Trophoblast cell (in vitro differentiated cells and primary cell): Measurements from ENCODE around the gene C9orf50.

Experiments
- DNase-seq, 2 donors: peaks; one replicate each; pipeline ENCODE4 v3.0.0-alpha.2; 2016
- H2AFZ ChIP-seq: 2 replicates; pipeline ENCODE4 v1.6.1; 2013; ENCODE audit warnings: low read length, moderate library complexity, mild to moderate bottlenecking; ENCODE audit not compliant: insufficient read depth, poor library complexity
- H2AK5ac ChIP-seq: 2 replicates; pipeline ENCODE4 v1.6.1; 2013; ENCODE audit warnings: mild to moderate bottlenecking, low read length
- H2BK120ac ChIP-seq: 2 replicates; pipeline ENCODE4 v1.6.1; 2013; ENCODE audit warnings: low read length, mild to moderate bottlenecking, moderate library complexity; ENCODE audit not compliant: insufficient read depth, poor library complexity
- H2BK12ac ChIP-seq: 2 replicates; pipeline ENCODE4 v1.6.1; 2013; ENCODE audit warnings: mild to moderate bottlenecking, low read length, moderate library complexity
- H2BK5ac ChIP-seq: 2 replicates; pipeline ENCODE4 v1.6.1; 2013; ENCODE audit warnings: low read length, low read depth, moderate library complexity, mild to moderate bottlenecking; ENCODE audit not compliant: poor library complexity
- H3K14ac ChIP-seq: 2 replicates; pipeline ENCODE4 v1.6.1; 2013; ENCODE audit warnings: mild to moderate bottlenecking, low read length
- H3K18ac ChIP-seq: 2 replicates; pipeline ENCODE4 v1.6.1; 2013; ENCODE audit warnings: mild to moderate bottlenecking, low read length
- H3K23ac ChIP-seq: 2 replicates; pipeline ENCODE4 v1.6.1; 2013; ENCODE audit warnings: low read length
- H3K27ac ChIP-seq: 2 replicates; pipeline ENCODE4 v1.5.1; 2013; ENCODE audit warnings: low read depth, mild to moderate bottlenecking, inconsistent platforms, low read length, moderate library complexity
- H3K27me3 ChIP-seq: 2 replicates; pipeline ENCODE4 v1.6.1; 2013; ENCODE audit warnings: inconsistent platforms, mild to moderate bottlenecking, low read length, moderate library complexity; ENCODE audit not compliant: insufficient read depth
- H3K36me3 ChIP-seq, 2 experiments: 1 replicate in 1 of 2; 2 replicates in 1 of 2; pipeline ENCODE4 v1.6.1; 2013; ENCODE audit warnings: low read length in 2 of 2, mild to moderate bottlenecking in 2 of 2, moderate library complexity in 1 of 2; ENCODE audit not compliant: insufficient read depth in 2 of 2, control insufficient read depth in 1 of 2
- H3K4ac ChIP-seq: 2 replicates; pipeline ENCODE4 v1.6.1; 2013; ENCODE audit warnings: low read depth, mild to moderate bottlenecking, low read length, moderate library complexity
- H3K4me1 ChIP-seq, 2 experiments: 1 replicate in 1 of 2; 2 replicates in 1 of 2; pipeline ENCODE4 v1.6.1; 2013; ENCODE audit warnings: low read length in 2 of 2, mild to moderate bottlenecking in 2 of 2, moderate library complexity in 1 of 2; ENCODE audit not compliant: insufficient read depth in 2 of 2, control insufficient read depth in 1 of 2
- H3K4me2 ChIP-seq: 2 replicates; pipeline ENCODE4 v1.6.1; 2013; ENCODE audit warnings: inconsistent platforms, mild to moderate bottlenecking, low read length, moderate library complexity
- H3K4me3 ChIP-seq: 2 replicates; pipeline ENCODE4 v1.5.1; 2013; ENCODE audit warnings: mild to moderate bottlenecking, low read depth, low read length, inconsistent platforms
- H3K79me1 ChIP-seq: one replicate; pipeline ENCODE4 v1.6.1; 2013; ENCODE audit warnings: low read length
- H3K79me2 ChIP-seq: 2 replicates; pipeline ENCODE4 v1.6.1; 2013; ENCODE audit warnings: low read length, mild to moderate bottlenecking; ENCODE audit not compliant: control insufficient read depth, insufficient read depth, poor library complexity
- H3K9ac ChIP-seq: 2 replicates; pipeline ENCODE4 v1.6.1; 2013; ENCODE audit warnings: mild to moderate bottlenecking, low read length
- H3K9me3 ChIP-seq: 2 replicates; pipeline ENCODE4 v1.6.1; 2013; ENCODE audit warnings: low read depth, mild to moderate bottlenecking, control low read depth, inconsistent platforms, low read length; ENCODE audit not compliant: insufficient read depth
- H4K12ac ChIP-seq: 2 replicates; pipeline ENCODE4 v1.6.1; 2013; ENCODE audit warnings: low read depth, mild to moderate bottlenecking, low read length, moderate library complexity
- H4K8ac ChIP-seq: 2 replicates; pipeline ENCODE4 v1.6.1; 2013; ENCODE audit warnings: low read depth, mild to moderate bottlenecking, low read length, moderate library complexity
- H4K91ac ChIP-seq: one replicate; pipeline ENCODE4 v1.6.1; 2013; ENCODE audit warnings: low read depth, mild to moderate bottlenecking, low read length, moderate library complexity
- WGBS: extraction: QIAGEN DNeasy Blood & Tissue Kit; methylation state at CpG from one replicate; pipeline ENCODE4 v1.1.7; 2013; ENCODE audit warnings: missing lambda C conversion rate; ENCODE audit not compliant: insufficient read length, insufficient coverage; ENCODE audit errors: extremely low coverage; 5-methylcytosine and 5-hydroxymethylcytosine counted together

C9orf50 gene

DNA sequence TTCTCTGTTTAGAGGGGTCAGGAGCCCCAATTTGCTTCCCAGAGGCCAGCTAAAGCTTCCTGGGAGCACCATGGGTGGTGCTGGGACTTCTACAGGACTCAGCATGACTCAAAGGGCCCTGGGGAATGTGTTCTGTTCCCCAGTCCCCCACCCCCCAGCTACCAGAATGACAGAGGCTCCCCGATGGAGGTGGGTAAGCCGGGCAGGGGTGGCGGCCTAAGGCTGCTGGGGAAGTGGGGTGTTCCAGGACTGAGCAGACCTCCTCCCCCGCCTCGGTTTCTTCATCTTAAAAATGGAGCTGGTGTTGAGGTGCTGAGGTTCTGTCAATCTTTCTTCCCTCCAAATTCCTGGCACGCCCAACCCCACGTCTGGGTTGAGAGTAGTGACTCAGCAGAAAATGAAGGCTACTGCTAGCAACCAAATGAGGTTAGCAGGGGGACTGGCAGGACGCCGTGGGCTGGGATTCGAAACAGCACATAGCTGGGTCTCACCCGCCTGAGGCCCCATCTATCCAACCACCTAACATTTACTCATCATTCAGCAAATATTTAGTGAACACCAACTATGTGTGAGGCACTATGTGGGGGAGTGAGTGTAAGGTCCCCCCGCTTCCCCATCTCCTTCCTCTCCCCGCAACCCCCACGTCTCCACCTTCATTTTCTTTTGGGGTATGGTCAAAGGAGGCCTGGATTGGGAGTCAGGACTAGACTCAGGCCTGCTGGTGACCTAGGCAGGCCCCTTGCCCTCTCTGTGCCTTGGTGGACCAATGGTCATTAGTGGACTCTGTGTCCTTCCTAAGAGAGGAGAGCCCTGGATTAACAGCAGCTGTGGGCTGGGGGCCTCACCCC, 50.2 kb downstream of the C9orf50 start:
- Histone ChIP-seq H4K8ac (peak overlapping the region; percentile 93), H2BK5ac (peak overlapping the region; percentile 87), H3K79me2 (peaks cover 4% of the 10 kb centered on the region), H3K4me3 (no peak overlapping the region), H4K12ac (peak overlapping the region; percentile 82), H3K4me1 (peaks cover 29 to 30% of the 10 kb centered on the region in 2 experiments), H3K18ac (peak overlapping the region; percentile 93), H3K14ac (peak overlapping the region; percentile 94), H2AFZ (peak overlapping the region; percentile 51), H3K27ac (peak overlapping the region; percentile 65), H3K36me3 (no peaks in the 10 kb centered on the region), H3K4ac (peak overlapping the region; percentile 69), H3K23ac (no peak overlapping the region), H3K79me1 (peaks cover 33% of the 10 kb centered on the region), H2BK12ac (peak overlapping the region; percentile 98), H2BK120ac (peak overlapping the region; percentile 97), H3K9ac (no peak overlapping the region), H3K9me3 (peaks cover 2% of the 10 kb centered on the region), H3K27me3 (no peaks in the 10 kb centered on the region), H2AK5ac (peak overlapping the region; percentile 43), H3K4me2 (no peak overlapping the region), H4K91ac (peak overlapping the region; percentile 97)
- no peak for DNase-seq
- WGBS = no CpG with 5 or more reads among the region's 14 CpGs

- H2AK5ac ChIP-seq = peak overlapping the region; percentile 66
- peak overlapping the region; percentile 65 for H3K27ac ChIP-seq
- WGBS = no CpG with 5 or more reads among the region's 9 CpGs
- H2BK120ac ChIP-seq = peak overlapping the region; percentile 97
- H2BK12ac ChIP-seq = peak overlapping the region; percentile 85
- peak overlapping the region; percentile 92 for H3K18ac ChIP-seq
- H3K9ac ChIP-seq = no peak overlapping the region
- H3K23ac ChIP-seq = no peak overlapping the region
- H3K4ac ChIP-seq = peak overlapping the region; percentile 1
- H3K36me3 ChIP-seq = no peaks in the 10 kb centered on the region
- H3K79me1 ChIP-seq = peaks cover 32% of the 10 kb centered on the region
- H3K27me3 ChIP-seq = no peaks in the 10 kb centered on the region
- peak overlapping the region; percentile 53 for H3K4me2 ChIP-seq
- H4K8ac ChIP-seq = peak overlapping the region; percentile 93
- peak; percentile 29 to 72 for DNase-seq
- no peak overlapping the region for H3K4me3 ChIP-seq
- peak overlapping the region; percentile 51 for H2AFZ ChIP-seq
- peaks cover 4% of the 10 kb centered on the region for H3K79me2 ChIP-seq
- peak overlapping the region; percentile 94 for H3K14ac ChIP-seq
- H2BK5ac ChIP-seq = peak overlapping the region; percentile 87
- peaks cover 28% of the 10 kb centered on the region in 2 experiments for H3K4me1 ChIP-seq
- H4K91ac ChIP-seq = peak overlapping the region; percentile 97
- H3K9me3 ChIP-seq = peaks cover 2% of the 10 kb centered on the region
- peak overlapping the region; percentile 82 for H4K12ac ChIP-seq
These were observed 51.1 kb downstream of the C9orf50 start for GRCh38 chr9:129569502-129570449.

DNA sequence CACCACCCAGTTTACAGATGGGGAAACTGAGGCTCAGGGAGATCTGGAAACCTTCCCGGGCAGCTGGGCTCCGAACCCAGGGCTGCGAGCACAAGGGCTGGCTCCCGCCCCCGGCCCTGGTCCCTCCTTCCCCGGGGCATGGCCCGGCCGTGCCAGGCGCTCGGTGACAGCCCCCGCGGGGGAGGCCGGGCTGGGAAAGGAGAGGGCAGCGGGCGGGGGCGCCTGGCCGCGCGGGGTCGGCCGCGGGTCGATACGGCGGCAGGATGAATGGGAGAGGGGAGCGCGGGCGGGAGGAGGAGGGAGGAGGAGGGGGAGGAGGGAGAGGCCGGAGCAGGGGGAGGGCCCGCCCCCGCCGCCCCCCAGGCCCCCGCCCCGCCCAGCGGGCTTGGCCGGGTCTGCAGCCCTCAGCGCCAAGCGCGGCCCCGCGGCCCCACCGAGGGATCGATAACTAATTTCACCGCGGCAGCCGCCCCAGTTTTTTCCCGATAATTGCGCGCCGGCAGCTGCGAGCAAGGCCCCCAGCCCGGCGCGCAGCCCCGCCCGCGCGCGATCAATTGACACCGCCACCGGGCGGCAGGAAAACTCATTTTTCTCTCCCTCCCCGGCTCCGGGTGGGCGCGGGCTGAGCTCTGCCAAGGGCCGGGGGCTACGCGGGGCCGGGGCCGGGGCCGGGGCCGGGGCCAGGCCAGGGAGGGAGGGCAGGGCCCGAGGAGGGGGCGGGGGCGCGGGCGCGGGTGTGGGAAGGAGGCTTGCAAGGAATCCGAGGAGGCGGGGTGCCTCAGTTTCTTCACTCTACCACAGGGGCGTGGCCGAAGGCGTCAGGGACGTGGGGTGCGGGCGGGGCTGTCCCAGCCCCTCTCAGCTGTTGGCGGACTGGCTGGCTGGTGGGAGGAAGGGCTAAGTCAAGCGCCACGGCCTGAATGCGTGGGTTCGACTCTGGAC, 52.1 kb downstream of the C9orf50 start:
- H3K4me2 ChIP-seq = peak overlapping the region; percentile 87
- H3K9me3 ChIP-seq = peaks cover 2% of the 10 kb centered on the region
- H3K23ac ChIP-seq = no peak overlapping the region
- no peak overlapping the region for H3K27ac ChIP-seq
- H3K79me1 ChIP-seq = peaks cover 32% of the 10 kb centered on the region
- H2BK5ac ChIP-seq = peak overlapping the region; percentile 63
- peak overlapping the region; percentile 26 for H3K18ac ChIP-seq
- peak overlapping the region; percentile 74 for H3K14ac ChIP-seq
- H2AFZ ChIP-seq = peak overlapping the region; percentile 49
- H4K8ac ChIP-seq = peak overlapping the region; percentile 87
- H3K4me1 ChIP-seq = peaks cover 28% of the 10 kb centered on the region in 2 experiments
- peak overlapping the region; percentile 75 for H2BK120ac ChIP-seq
- no peaks in the 10 kb centered on the region for H3K36me3 ChIP-seq
- H2AK5ac ChIP-seq = peak overlapping the region; percentile 66
- H3K27me3 ChIP-seq = no peaks in the 10 kb centered on the region
- peak overlapping the region; percentile 32 for H2BK12ac ChIP-seq
- peak overlapping the region; percentile 49 for H3K4me3 ChIP-seq
- peak overlapping the region; percentile 97 for H4K91ac ChIP-seq
- no peak overlapping the region for H3K9ac ChIP-seq
- peak overlapping the region; percentile 49 for H4K12ac ChIP-seq
- H3K4ac ChIP-seq = peak overlapping the region; percentile 44
- DNase-seq = peak in 1 of 2 donors; percentile 44
- peaks cover 4% of the 10 kb centered on the region for H3K79me2 ChIP-seq
- WGBS = no CpG with 5 or more reads among the region's 92 CpGs
